RWPE1 (cell line): ENCODE data around the gene CYTH1.

Source experiments
- CTCF ChIA-PET: fragments of 350-600 bp; sonication (Branson Sonifier 250); formaldehyde crosslinking; extraction: SDS; loops from one replicate; lab custom pipeline; 2021; lab: Yijun Ruan, JAX
- POLR2A ChIA-PET: fragments of 400-600 bp; formaldehyde crosslinking; extraction: SDS; loops from one replicate; lab custom pipeline; 2020; ENCODE audit warnings: antibody characterized with exemption; ENCODE audit not compliant: low non-redundant PET; lab: Yijun Ruan, JAX
- DNase-seq: peaks from one replicate; pipeline ENCODE4 v3.0.0; 2012; ENCODE audit warnings: low spot score
- H3K27ac ChIP-seq: fragments of 450-650 bp; 2 replicates; pipeline ENCODE4 v1.5.1; 2017
- TF ChIP-seq, protein P1 (sequence below): fragments of 450-650 bp; conservative IDR thresholded peaks from 2 replicates; pipeline ENCODE4 v1.5.1; 2017; ENCODE audit warnings: low read depth, mild to moderate bottlenecking

CYTH1 gene

DNA sequence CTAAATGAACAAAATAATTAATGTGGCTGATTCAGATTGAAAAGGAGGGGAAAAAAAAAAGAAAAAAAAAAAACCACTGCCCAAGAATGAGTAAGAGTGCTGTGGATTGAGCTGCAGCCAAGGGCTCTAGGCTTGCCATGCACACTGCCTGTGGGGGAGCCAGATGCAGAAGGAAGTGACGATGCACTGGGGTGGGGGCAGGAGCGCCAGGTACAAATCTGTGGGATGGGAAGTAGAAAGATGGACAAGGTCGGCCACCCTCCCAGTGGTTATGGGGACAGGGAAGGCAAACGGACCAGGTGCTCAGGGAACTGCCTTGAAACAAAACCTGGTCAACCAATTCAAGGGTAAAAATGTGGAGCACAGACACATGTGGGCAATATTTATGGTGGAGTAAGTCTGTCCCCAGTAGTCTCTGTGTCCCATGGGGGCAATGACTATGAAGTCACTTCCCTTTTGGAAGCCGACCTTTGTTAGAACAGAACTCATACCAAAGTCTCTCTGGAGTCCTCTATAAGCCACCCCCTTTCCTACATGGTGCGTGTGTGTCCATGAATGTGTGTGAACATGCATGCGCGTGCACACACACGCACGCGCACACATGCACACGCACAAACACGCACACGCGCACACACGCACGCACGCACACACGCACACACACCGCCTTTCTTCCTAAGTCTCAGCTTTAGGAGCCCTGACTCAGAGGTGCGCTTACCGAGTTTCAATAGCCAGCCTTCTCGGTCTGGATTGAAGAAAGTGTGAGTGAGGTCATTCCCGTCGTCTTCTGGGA lies 84.3 kb downstream of the CYTH1 start:
- DNase-seq: no peak
- TF ChIP-seq, protein P1, sequence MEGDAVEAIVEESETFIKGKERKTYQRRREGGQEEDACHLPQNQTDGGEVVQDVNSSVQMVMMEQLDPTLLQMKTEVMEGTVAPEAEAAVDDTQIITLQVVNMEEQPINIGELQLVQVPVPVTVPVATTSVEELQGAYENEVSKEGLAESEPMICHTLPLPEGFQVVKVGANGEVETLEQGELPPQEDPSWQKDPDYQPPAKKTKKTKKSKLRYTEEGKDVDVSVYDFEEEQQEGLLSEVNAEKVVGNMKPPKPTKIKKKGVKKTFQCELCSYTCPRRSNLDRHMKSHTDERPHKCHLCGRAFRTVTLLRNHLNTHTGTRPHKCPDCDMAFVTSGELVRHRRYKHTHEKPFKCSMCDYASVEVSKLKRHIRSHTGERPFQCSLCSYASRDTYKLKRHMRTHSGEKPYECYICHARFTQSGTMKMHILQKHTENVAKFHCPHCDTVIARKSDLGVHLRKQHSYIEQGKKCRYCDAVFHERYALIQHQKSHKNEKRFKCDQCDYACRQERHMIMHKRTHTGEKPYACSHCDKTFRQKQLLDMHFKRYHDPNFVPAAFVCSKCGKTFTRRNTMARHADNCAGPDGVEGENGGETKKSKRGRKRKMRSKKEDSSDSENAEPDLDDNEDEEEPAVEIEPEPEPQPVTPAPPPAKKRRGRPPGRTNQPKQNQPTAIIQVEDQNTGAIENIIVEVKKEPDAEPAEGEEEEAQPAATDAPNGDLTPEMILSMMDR: no peak
- ChIA-PET POLR2A (no interaction called here), CTCF (interaction anchor here (0.6 kb wide), 2 partner anchors 202 to 282 kb away, joined by 3 to 6 read pairs; no protein-coding TSS in a partner anchor)
- H3K27ac ChIP-seq: peak overlapping the region; percentile 29; the same call in 1 of the 2 replicates

DNA sequence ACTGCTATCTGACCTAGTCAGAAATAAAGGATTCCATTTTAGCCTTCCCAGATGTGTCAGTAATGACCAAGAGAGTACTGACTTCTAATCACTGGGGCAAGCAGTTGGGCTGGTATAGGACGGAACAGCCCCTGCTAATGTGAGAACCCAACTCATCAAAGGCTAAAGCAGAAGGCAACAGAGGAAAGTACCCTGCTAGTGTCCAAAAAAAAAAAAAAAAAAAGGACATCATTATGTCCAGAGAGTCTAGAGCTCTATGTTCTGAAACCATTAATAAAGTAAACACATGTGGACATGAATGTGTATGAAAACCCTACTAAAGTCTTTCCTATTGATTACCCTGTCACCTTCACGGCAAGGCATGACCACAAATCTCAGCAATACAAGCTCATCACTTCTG lies 85.0 kb downstream of the CYTH1 start:
- DNase-seq: no peak
- POLR2A ChIA-PET: no interaction called here
- TF ChIP-seq, protein P1: no peak
- no peak overlapping the region for H3K27ac ChIP-seq
- CTCF ChIA-PET: interaction anchor here (0.6 kb wide), 2 partner anchors 202 to 283 kb away, joined by 3 to 6 read pairs; no protein-coding TSS in a partner anchor

DNA sequence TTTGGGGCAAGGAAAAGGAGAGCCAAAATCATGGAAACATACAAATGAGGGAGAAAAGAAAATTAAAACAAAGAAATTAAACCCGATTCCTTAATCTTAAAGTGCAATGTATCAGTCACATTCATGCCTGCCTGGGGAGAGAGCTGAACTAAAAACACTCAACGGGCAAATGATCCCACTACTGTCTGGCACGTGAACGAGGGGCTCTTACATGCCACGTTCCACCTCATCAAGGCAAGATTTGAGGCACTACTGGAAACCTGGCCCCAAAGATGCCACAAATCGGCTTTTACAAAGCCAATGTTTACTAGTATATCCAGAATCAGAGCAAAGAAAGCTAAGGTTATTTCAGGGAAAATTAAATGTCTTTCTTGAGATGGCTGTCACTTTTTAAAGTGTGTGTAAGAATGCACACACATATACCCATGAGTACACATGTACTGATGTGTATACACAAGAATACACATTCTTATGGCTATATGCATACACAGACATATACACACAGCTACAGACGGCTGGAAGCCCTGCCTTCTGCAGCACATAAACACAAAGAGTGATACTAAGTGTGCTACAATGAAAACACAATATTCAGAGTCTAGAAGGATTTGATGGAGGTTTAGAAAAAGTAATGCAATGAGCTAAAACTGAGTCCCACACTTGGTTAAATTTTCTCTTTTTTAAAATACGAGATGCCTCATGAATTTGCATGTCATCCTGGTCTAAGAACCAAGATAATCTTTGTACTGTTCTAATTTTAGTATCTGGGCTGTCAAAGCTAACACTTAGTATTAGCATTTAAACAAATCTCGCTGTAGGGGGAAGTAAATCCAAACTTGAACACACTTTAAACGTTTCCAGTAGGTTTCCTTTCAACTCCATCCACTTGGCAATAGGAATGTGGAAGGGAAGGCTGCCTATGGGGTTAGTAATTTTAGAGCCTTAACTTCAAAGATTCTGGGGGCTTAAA lies 85.8 kb downstream of the CYTH1 start:
- no peak for DNase-seq
- H3K27ac ChIP-seq: no peak overlapping the region
- TF ChIP-seq, protein P1: no peak
- POLR2A ChIA-PET: no interaction called here
- CTCF ChIA-PET: interaction anchor here (0.6 kb wide), 1 partner anchor 13 kb away, joined by 3 read pairs; no protein-coding TSS in a partner anchor

DNA sequence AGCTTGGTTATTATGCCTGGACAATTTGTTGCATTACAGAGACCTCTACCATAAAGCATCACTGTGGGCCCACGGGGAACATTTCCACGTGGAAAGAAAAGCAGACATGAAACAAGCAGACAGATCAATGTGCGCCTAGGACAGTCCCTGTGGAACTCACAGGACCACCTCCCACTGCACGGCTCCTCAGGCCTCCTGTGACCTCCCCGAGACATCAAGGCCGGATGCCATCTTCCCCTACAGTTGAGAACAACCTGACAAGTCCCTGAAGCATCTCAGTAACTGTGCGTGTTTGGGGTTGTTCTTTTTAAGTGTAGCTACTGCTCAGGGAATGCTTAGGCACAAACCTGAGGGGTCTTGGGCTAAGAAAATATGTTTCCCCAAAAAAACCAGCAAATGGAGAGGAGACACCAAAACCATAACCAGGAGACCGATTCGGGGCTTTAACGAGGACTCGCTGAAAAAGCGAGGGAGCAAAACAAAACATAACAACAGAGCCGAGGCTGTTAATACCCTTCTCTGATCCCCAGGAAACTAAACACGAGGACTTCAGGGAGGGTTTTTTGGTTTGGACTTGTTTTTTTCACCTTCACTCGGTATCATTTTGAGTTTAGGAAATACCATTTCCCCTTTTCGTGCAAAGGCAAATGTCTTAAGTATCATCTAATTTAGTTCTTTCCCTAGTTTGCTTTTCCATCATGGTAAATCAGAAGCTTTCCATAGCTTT lies 87.1 kb downstream of the CYTH1 start:
- DNase-seq: no peak
- POLR2A ChIA-PET: no interaction called here
- CTCF ChIA-PET: no interaction called here
- H3K27ac ChIP-seq: no peak overlapping the region
- TF ChIP-seq, protein P1: no peak

DNA sequence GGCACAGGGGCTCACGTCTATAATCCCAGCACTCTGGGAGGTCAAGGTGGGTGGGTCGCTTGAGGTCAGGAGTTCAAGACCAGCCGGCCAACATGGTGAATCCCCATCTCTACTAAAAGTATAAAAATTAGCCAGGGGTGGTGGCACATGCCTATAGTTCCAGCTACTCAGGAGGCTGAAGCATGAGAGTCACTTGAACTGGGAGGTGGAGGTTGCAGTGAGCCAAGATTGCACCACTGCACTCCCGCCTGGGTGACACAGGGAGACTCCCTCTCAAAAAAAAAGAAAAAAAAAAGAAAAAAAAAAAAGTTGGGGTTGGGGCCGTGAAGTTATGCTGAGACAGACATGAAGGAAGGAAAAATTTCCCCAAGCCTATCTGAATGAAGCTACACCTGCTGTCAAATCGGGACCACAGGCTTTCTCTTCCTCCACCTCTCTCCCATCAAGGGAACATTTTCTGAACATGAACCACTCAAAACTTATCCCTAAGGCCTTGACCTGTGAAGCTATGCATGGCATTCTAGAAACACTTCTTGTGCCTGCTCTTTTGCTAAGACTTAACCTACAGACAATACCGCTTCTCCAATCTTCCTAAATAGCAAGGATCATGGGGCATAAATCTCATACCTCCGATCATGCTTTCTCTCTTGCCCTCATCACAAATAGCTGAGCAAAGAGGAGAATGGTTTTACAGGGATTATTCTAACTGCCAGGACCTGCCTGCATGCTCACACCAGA lies 88.6 kb downstream of the CYTH1 start:
- TF ChIP-seq, protein P1: no peak
- no peak for DNase-seq
- ChIA-PET CTCF (interaction anchor here (0.6 kb wide), 1 partner anchor 201 kb away, joined by 3 read pairs; no protein-coding TSS in a partner anchor), POLR2A (interaction anchor here (0.7 kb wide), 1 partner anchor 128 kb away, joined by 4 read pairs; no protein-coding TSS in a partner anchor)
- H3K27ac ChIP-seq: no peak overlapping the region
